HUDEP-2 (cell line): ENCODE data around the gene SCAMP2.
A peak's percentile ranks its signal among the peaks of the same experiment; 100 is the strongest.
"Not testable (repeated sequence)": the region's sequence is repeated elsewhere in the genome, so short reads cannot be mapped to it uniquely, and the experiment has no call there.

Source experiments
- DNase-seq, 76 experiments: peaks; one replicate each; lab custom pipeline; 2025; ENCODE audit not compliant: unreplicated experiment in 76 of 76; lab: John Stamatoyannopoulos, UW

Gene SCAMP2

DNA sequence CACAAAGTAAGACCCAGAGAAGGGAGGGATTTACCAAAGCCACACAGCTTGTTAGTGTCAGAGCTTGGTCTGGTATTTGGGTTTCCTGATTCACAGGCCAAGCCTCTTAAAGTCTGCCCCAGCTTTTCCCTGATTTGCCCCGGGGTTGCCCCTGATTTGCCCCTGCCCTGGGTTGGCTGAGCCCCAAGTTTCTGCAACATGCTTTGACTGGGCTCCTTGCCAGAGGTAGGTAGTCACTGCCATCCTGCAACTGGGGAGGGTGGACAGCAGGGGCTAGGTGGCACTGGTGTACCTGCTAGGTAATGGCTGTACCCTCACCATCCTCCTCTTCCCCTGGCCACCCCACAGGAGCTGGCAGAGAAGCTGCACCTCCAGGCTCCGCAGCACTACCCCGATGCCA is 19.1 kb upstream of the SCAMP2 start:
- DNase-seq, result peak in 1 of 76 experiments; percentile 5

DNA sequence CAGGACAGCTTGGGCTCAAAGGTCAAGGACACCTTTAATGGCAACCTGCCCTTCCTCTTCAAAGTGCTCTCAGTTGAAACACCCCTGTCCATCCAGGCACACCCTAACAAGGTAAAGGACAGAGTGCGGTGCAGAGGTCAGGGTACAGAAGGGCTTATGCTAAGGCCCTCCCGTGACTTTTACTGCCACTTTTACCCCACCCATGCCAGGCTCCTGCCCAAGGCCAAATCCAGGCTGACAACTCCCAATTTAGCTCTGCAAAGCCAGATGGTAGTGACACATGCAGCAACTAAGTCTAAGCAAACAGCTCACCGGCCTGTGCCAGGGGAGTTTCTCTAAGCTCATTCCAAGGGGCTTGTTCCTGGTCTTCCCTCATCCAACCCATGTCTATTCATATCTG is 18.3 kb upstream of the SCAMP2 start:
- no peak for DNase-seq

GRCh38 chr15:74890665-74890960 is 17.4 kb upstream of the SCAMP2 start:
- peak in 23 of 76 experiments; percentile 6 to 53 (median 26) for DNase-seq

- DNase-seq, result peak in 68 of 76 experiments; percentile 11 to 81 (median 59)
These were observed 16.9 kb upstream of the SCAMP2 start, which contains the start of gene MPI for GRCh38 chr15:74889883-74890664. TSS of gene MPI (plus strand) at chr15:74890042. CDS start at chr15:74890074, 32 bp downstream.

GRCh38 chr15:74889390-74889882 is 16.3 kb upstream of the SCAMP2 start:
- DNase-seq, result no peak

GRCh38 chr15:74888716-74889115 is 15.6 kb upstream of the SCAMP2 start:
- no peak for DNase-seq

- DNase-seq, result not testable (repeated sequence)
These were observed 14.5 kb upstream of the SCAMP2 start for GRCh38 chr15:74887537-74888193.

DNA sequence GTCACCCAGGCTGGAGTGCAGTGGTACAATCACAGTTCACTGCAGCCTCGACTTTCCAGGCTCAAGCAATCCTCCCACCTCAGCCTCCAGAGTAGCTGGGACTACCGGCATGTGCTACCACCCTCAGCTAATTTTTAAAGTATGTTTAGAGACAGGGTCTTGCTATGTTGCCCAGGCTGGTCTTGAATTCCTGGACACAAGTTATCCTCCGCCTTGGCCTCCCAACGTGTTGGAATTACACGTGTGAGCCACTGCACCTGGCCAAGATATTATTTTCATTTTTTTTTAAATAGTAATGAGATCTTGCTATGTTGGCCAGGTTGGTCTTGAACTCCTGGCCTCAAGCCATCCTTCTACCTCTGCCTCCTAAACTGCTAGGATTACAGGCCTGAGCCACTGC is 12.3 kb upstream of the SCAMP2 start:
- no peak for DNase-seq

- DNase-seq, result no peak
These were observed 11.5 kb upstream of the SCAMP2 start for GRCh38 chr15:74884428-74885223.

GRCh38 chr15:74882528-74882927 is 9.4 kb upstream of the SCAMP2 start:
- no peak for DNase-seq

GRCh38 chr15:74878273-74878672 is 5.1 kb upstream of the SCAMP2 start:
- no peak for DNase-seq

- DNase-seq, result no peak
These were observed 725 bp upstream of the SCAMP2 start for GRCh38 chr15:74873756-74874424.

- DNase-seq, result no peak
These were observed 496 bp downstream of the SCAMP2 start for GRCh38 chr15:74872702-74873035.

- DNase-seq, result no peak
These were observed 2.5 kb downstream of the SCAMP2 start for GRCh38 chr15:74870436-74871215.

DNA sequence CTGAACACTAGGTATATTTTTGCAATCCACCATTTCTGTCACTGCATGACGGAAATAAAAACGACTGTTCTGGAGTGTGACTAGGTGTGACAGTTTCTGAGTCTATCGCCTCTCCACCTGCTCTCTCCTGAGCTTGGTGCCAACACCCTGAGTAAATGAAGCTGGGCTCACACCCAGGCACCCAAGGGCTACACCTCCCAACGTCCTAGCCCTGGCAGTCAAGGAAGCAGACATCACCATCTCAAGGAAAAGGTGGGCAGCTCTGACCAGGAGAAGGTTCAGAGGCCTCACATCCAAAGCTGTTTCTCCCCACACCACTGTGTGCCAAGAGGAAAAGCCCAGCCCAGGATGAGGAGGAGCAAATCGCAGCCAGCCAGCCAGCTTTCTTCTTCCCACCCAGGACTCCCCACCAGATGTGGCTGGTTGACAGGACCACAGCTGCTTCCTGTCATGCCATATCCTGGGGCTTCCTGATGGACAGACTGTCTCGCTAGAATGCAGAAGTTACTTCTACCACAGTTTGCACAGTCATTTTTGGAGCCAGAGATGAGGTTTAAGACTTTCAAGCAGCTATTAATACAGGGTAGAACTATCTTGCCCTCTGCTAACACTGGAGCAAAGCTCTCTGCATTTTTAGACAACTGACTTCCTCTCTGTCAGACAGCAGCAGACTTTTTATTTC is 3.3 kb downstream of the SCAMP2 start:
- DNase-seq, result peak in 6 of 76 experiments; percentile 12 to 30 (median 21)

- no peak for DNase-seq
These were observed 3.8 kb downstream of the SCAMP2 start for GRCh38 chr15:74869372-74869725.

- DNase-seq, result peak in 3 of 76 experiments; percentile 12 to 27 (median 15)
These were observed 5.1 kb downstream of the SCAMP2 start for GRCh38 chr15:74868059-74868458.

GRCh38 chr15:74867466-74868038 is 5.6 kb downstream of the SCAMP2 start:
- peak in 6 of 76 experiments; percentile 6 to 31 (median 24) for DNase-seq

- DNase-seq, result no peak
These were observed 7.1 kb downstream of the SCAMP2 start for GRCh38 chr15:74866090-74866489.
